Smooth muscle cell (in vitro differentiated cells): ENCODE results near the gene RUNX1. TPM values are rescaled to one million over a fixed set of nuclear protein-coding genes. Genes with fewer than 3 reads are reported as not detected.
"Not testable (repeated sequence)": the region's sequence is repeated elsewhere in the genome, so short reads cannot be mapped to it uniquely, and the experiment has no call there.

Experiments used
- DNase-seq: peaks from one replicate; lab custom pipeline; 2025; ENCODE audit not compliant: unreplicated experiment; lab: John Stamatoyannopoulos, UW
- H2AFZ ChIP-seq: fragments of 200-600 bp; sonication (generic); 2 replicates; pipeline ENCODE4 v1.6.0; 2016; ENCODE audit warnings: antibody characterized with exemption, low read depth, mild to moderate bottlenecking
- H3F3A ChIP-seq: fragments of 200-600 bp; sonication (generic); 2 replicates; pipeline ENCODE4 v1.6.0; 2017; ENCODE audit warnings: antibody characterized with exemption, low read depth
- H3K27ac ChIP-seq: fragments of 200-600 bp; sonication (generic); 2 replicates; pipeline ENCODE4 v1.5.1; 2016; ENCODE audit warnings: low read depth, mild to moderate bottlenecking
- H3K27me3 ChIP-seq: fragments of 200-600 bp; sonication (generic); 2 replicates; pipeline ENCODE4 v1.6.1; 2016; ENCODE audit warnings: low read depth, mild to moderate bottlenecking
- H3K36me3 ChIP-seq: fragments of 200-600 bp; sonication (generic); 2 replicates; pipeline ENCODE4 v1.5.1; 2016; ENCODE audit warnings: low read depth
- H3K4me1 ChIP-seq: fragments of 200-600 bp; sonication (generic); 2 replicates; pipeline ENCODE4 v1.5.1; 2016; ENCODE audit warnings: low read depth
- H3K4me2 ChIP-seq: fragments of 200-600 bp; sonication (generic); 2 replicates; pipeline ENCODE4 v1.6.0; 2016; ENCODE audit warnings: mild to moderate bottlenecking
- H3K4me3 ChIP-seq: fragments of 200-600 bp; sonication (generic); 2 replicates; pipeline ENCODE4 v1.5.1; 2016; ENCODE audit warnings: mild to moderate bottlenecking
- H3K79me2 ChIP-seq: fragments of 200-600 bp; sonication (generic); 2 replicates; pipeline ENCODE4 v1.6.0; 2016; ENCODE audit warnings: low read depth, mild to moderate bottlenecking
- H3K9ac ChIP-seq: fragments of 200-600 bp; sonication (generic); 2 replicates; pipeline ENCODE4 v1.6.0; 2016; ENCODE audit warnings: low read depth
- H3K9me3 ChIP-seq: fragments of 200-600 bp; sonication (generic); replicated peaks from 2 replicates; pipeline ENCODE4 v1.5.1; 2016; ENCODE audit warnings: low read depth
- H4K20me1 ChIP-seq: fragments of 200-600 bp; sonication (generic); 2 replicates; pipeline ENCODE4 v1.6.0; 2016; ENCODE audit warnings: low read depth
- WGBS: methylation state at CpG from one replicate; pipeline ENCODE4 v1.1.7; 2016; ENCODE audit warnings: low lambda C conversion rate; 5-methylcytosine and 5-hydroxymethylcytosine counted together
- polyA plus RNA-seq: library from polyadenylated mRNA; unstranded; fragments of >200 nt; fragmentation: Nextera tagmentation; extraction: Ambion mirVana; gene quantifications from 2 replicates; pipeline ENCODE4 v1.2.1, GENCODE V29; 2016
- total RNA-seq: library from RNA; depleted of rRNA; stranded (reverse); fragments of >200 nt; gene quantifications from 2 replicates; pipeline ENCODE4 v1.2.3, GENCODE V29; 2014
- TF ChIP-seq, protein P1 (sequence below): fragments of 200-600 bp; sonication (generic); IDR thresholded peaks from 2 replicates; pipeline ENCODE4 v1.5.1; 2017; ENCODE audit warnings: borderline replicate concordance, mild to moderate bottlenecking, antibody characterized with exemption; ENCODE audit not compliant: insufficient read depth, poor library complexity, severe bottlenecking

RUNX1 gene
- total and polyA plus RNA-seq, 2 experiments from 2014 or later, result 33.4 to 97.6 TPM

GRCh38 chr21:34994766-34995631, 54.1 kb downstream of the RUNX1 start:
- Histone ChIP-seq H4K20me1 (peaks cover 18% of the 10 kb centered on the region), H3K27me3 (no peaks in the 10 kb centered on the region), H3K27ac (no peak overlapping the region), H3K4me3 (no peak overlapping the region), H3F3A (peaks cover 19% of the 10 kb centered on the region), H3K9me3 (no peaks in the 10 kb centered on the region), H2AFZ (no peak overlapping the region), H3K79me2 (peaks cover 24% of the 10 kb centered on the region), H3K4me2 (no peak overlapping the region), H3K4me1 (peaks cover 15% of the 10 kb centered on the region), H3K9ac (no peak overlapping the region), H3K36me3 (no peaks in the 10 kb centered on the region)
- no peak for DNase-seq
- TF ChIP-seq, protein P1, sequence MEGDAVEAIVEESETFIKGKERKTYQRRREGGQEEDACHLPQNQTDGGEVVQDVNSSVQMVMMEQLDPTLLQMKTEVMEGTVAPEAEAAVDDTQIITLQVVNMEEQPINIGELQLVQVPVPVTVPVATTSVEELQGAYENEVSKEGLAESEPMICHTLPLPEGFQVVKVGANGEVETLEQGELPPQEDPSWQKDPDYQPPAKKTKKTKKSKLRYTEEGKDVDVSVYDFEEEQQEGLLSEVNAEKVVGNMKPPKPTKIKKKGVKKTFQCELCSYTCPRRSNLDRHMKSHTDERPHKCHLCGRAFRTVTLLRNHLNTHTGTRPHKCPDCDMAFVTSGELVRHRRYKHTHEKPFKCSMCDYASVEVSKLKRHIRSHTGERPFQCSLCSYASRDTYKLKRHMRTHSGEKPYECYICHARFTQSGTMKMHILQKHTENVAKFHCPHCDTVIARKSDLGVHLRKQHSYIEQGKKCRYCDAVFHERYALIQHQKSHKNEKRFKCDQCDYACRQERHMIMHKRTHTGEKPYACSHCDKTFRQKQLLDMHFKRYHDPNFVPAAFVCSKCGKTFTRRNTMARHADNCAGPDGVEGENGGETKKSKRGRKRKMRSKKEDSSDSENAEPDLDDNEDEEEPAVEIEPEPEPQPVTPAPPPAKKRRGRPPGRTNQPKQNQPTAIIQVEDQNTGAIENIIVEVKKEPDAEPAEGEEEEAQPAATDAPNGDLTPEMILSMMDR, result no peak
- WGBS, result 87% methylated on average over 12 of the region's 12 CpGs

DNA sequence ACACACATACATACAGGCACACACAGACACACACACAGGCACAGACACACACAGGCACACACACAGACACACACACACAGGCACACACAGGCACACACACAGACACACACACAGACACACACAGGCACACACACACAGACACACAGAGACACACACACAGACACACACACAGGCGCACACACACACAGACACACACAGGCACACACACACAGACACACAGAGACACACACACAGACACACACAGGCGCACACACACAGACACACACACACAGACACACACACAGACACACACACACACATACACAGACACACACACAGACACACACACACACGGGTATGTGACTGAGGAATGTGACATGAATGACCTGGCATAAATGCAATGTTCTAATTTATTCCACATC, 55.6 kb downstream of the RUNX1 start:
- Histone ChIP-seq H3K4me1 (peaks cover 15% of the 10 kb centered on the region), H3K79me2 (peaks cover 24% of the 10 kb centered on the region)
- H3F3A ChIP-seq, H3K4me2 ChIP-seq, H3K27me3 ChIP-seq, H3K4me3 ChIP-seq, H2AFZ ChIP-seq, H4K20me1 ChIP-seq, H3K36me3 ChIP-seq, H3K27ac ChIP-seq, DNase-seq, H3K9ac ChIP-seq, H3K9me3 ChIP-seq: not testable (repeated sequence)
- 90% methylated on average over 3 of the region's 3 CpGs for WGBS

- H3K27ac ChIP-seq, result no peak overlapping the region
- TF ChIP-seq, protein P1, result no peak
- H3K4me1 ChIP-seq, result peaks cover 16% of the 10 kb centered on the region
- no peaks in the 10 kb centered on the region for H3K36me3 ChIP-seq
- no peaks in the 10 kb centered on the region for H3K27me3 ChIP-seq
- 85% methylated on average over 13 of the region's 13 CpGs for WGBS
- H2AFZ ChIP-seq, result no peak overlapping the region
- no peak overlapping the region for H3K4me3 ChIP-seq
- H3K9ac ChIP-seq, result no peak overlapping the region
- H3K79me2 ChIP-seq, result peaks cover 19% of the 10 kb centered on the region
- no peaks in the 10 kb centered on the region for H3K9me3 ChIP-seq
- peaks cover 13% of the 10 kb centered on the region for H3F3A ChIP-seq
- no peak for DNase-seq
- H4K20me1 ChIP-seq, result peaks cover 9% of the 10 kb centered on the region
- no peak overlapping the region for H3K4me2 ChIP-seq
Observed at GRCh38 chr21:34992736-34993398, 56.2 kb downstream of the RUNX1 start.

GRCh38 chr21:34992180-34992579, 56.9 kb downstream of the RUNX1 start:
- Histone ChIP-seq H3K36me3 (no peaks in the 10 kb centered on the region), H3K4me2 (no peak overlapping the region), H4K20me1 (peaks cover 9% of the 10 kb centered on the region), H3K4me1 (peaks cover 23% of the 10 kb centered on the region), H3F3A (peaks cover 17% of the 10 kb centered on the region), H3K79me2 (peaks cover 19% of the 10 kb centered on the region), H3K27me3 (no peaks in the 10 kb centered on the region), H3K9me3 (no peaks in the 10 kb centered on the region), H2AFZ (no peak overlapping the region), H3K27ac (no peak overlapping the region), H3K4me3 (no peak overlapping the region), H3K9ac (no peak overlapping the region)
- TF ChIP-seq, protein P1, result no peak
- no peak for DNase-seq
- 96% methylated on average over 4 of the region's 4 CpGs for WGBS
